CD8-positive, alpha-beta memory T cell (primary cell): Measurements from ENCODE around the gene UCN2. TPM values are rescaled to one million over a fixed set of nuclear protein-coding genes. Genes with fewer than 3 reads are reported as not detected.
A peak's percentile ranks its signal among the peaks of the same experiment; 100 is the strongest.
"Not testable (repeated sequence)": the region's sequence is repeated elsewhere in the genome, so short reads cannot be mapped to it uniquely, and the experiment has no call there.

ENCODE experiments used
- CTCF ChIA-PET: fragments of 350-600 bp; sonication (Branson Sonifier 250); formaldehyde crosslinking; loops from one replicate; lab custom pipeline; 2021; ENCODE audit warnings: antibody characterized with exemption; lab: Charles Lee
- POLR2A ChIA-PET: fragments of 350-600 bp; sonication (Branson Sonifier 250); formaldehyde crosslinking; loops from one replicate; lab custom pipeline; 2021; ENCODE audit warnings: antibody characterized with exemption; lab: Charles Lee
- DNase-seq, 5 donors: peaks; one replicate each; pipeline versions ENCODE4 v3.0.0 to v3.0.0-alpha.2; 2020 to 2022; ENCODE audit warnings: mixed read lengths in 1 of 5
- H3K27ac ChIP-seq: one replicate; pipeline ENCODE4 v1.7.0; 2013; ENCODE audit warnings: low read depth, mild to moderate bottlenecking, low read length, moderate library complexity
- H3K27me3 ChIP-seq: 2 replicates; pipeline ENCODE4 v1.7.0; 2013; ENCODE audit warnings: low read length, mild to moderate bottlenecking; ENCODE audit not compliant: insufficient read depth, poor library complexity, severe bottlenecking
- H3K36me3 ChIP-seq: 2 replicates; pipeline ENCODE4 v1.7.0; 2013; ENCODE audit warnings: mild to moderate bottlenecking, low read length, moderate library complexity; ENCODE audit not compliant: insufficient read depth
- H3K4me1 ChIP-seq: 2 replicates; pipeline ENCODE4 v1.7.0; 2013; ENCODE audit warnings: mild to moderate bottlenecking, low read length, moderate library complexity; ENCODE audit not compliant: insufficient read depth
- H3K4me3 ChIP-seq: 2 replicates; pipeline ENCODE4 v1.7.0; 2013; ENCODE audit warnings: mild to moderate bottlenecking, low read length
- H3K9me3 ChIP-seq: 2 replicates; pipeline ENCODE4 v1.7.0; 2013; ENCODE audit warnings: mild to moderate bottlenecking, low read length
- H3K27ac Mint-ChIP-seq, 8 donors: one replicate each; pipeline ENCODE4 v1.8.0; 2020 to 2021; ENCODE audit warnings: mixed read lengths in 8 of 8, mild to moderate bottlenecking in 6 of 8, inconsistent platforms in 3 of 8, moderate library complexity in 3 of 8
- H3K27me3 Mint-ChIP-seq, 2 donors: one replicate each; pipeline ENCODE4 v1.8.0; 2020 to 2021; ENCODE audit warnings: mixed read lengths in 2 of 2, mild to moderate bottlenecking in 1 of 2, moderate library complexity in 1 of 2
- H3K36me3 Mint-ChIP-seq, 3 donors: one replicate each; pipeline ENCODE4 v1.8.0; 2020 to 2021; ENCODE audit warnings: mixed read lengths in 3 of 3, inconsistent platforms in 1 of 3, mild to moderate bottlenecking in 1 of 3
- H3K4me1 Mint-ChIP-seq, 3 donors: one replicate each; pipeline ENCODE4 v1.8.0; 2020 to 2021; ENCODE audit warnings: mixed read lengths in 3 of 3, inconsistent platforms in 1 of 3, mild to moderate bottlenecking in 1 of 3
- H3K4me3 Mint-ChIP-seq, 7 donors: one replicate each; pipeline ENCODE4 v1.8.0; 2020 to 2021; ENCODE audit warnings: mixed read lengths in 7 of 7, mild to moderate bottlenecking in 6 of 7, moderate library complexity in 4 of 7, inconsistent platforms in 2 of 7
- H3K9me3 Mint-ChIP-seq, 5 donors: one replicate each; pipeline ENCODE4 v1.8.0; 2020 to 2022; ENCODE audit warnings: mixed read lengths in 5 of 5, mild to moderate bottlenecking in 3 of 5, moderate library complexity in 2 of 5, inconsistent platforms in 1 of 5
- polyA plus RNA-seq: library from polyadenylated mRNA; unstranded; fragments of 300-500 nt; fragmentation: Illumina TruSeq; gene quantifications from one replicate; pipeline ENCODE4 v1.2.3, GENCODE V29; 2021
- total RNA-seq, 2 experiments: library from RNA; stranded (reverse); gene quantifications; one replicate each; pipeline ENCODE4 v1.2.3, GENCODE V29; 2021

Gene UCN2
- total and polyA plus RNA-seq, 3 experiments from 2014 or later, result not detected

DNA sequence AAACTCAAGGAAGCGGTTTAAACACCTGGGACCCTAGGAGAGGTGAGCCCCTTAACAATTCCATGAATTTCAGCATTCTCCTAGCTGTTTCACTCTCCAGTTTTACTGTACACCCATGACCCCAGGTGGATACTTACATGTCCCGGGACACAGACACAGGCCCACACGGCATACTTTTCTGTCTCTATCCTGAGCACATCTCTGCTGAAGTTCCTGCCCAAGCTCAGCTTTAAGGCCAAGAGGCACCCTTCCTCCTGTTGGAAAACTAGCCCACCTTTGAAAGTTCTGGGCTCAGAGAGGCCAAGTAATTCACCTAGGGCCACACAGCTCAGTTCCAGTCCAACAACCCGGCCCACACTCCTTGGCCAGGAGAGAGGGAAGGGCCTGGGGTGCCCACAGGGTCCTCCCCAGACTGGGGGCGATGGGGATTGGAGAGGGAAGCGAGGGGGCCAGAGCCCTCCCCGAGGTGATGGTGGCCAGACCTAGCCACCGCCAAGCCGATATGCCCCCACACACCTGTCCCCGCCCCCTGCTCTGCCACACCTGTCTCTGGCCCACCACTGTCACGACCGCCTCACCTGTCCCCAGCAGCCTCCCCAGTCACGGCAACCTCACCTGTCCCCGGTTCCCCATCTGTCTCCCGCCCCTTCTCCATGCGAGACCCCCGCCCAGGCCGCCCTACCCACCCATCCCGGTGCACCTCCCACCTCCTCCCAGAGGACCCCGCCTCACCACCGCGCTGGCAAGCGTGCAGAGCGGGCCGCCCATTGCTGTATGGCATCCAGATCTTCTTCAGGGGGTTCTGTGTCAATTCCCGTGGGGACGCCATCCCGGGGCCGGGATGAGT is 7.4 kb downstream of the UCN2 start:
- H3K4me1 ChIP-seq, result peaks cover 6% of the 10 kb centered on the region
- Mint-ChIP-seq H3K4me3 (peak overlapping the region; percentile 62 to 89 (median 80)), H3K4me1 (peaks cover 9 to 18% (median 13%) of the 10 kb centered on the region in 3 donors), H3K9me3 (no peaks in the 10 kb centered on the region), H3K27me3 (no peaks in the 10 kb centered on the region), H3K27ac (peak overlapping the region in 7 of 8 donors; percentile 3 to 83 (median 56)), H3K36me3 (no peaks in the 10 kb centered on the region)
- POLR2A ChIA-PET, result interaction anchor here (0.7 to 1.3 kb wide), 3 partner anchors 84 to 256 kb away, joined by 5 to 6 read pairs (median 5); partner anchors contain the start of gene CCDC51
- no peaks in the 10 kb centered on the region for H3K27me3 ChIP-seq
- H3K36me3 ChIP-seq, result no peaks in the 10 kb centered on the region
- peak overlapping the region; percentile 61 for H3K4me3 ChIP-seq
- H3K9me3 ChIP-seq, result no peaks in the 10 kb centered on the region
- peak overlapping the region; percentile 51 for H3K27ac ChIP-seq
- peak in 1 of 5 donors; percentile 13 for DNase-seq
- CTCF ChIA-PET, result interaction anchor here (1.1 to 6.3 kb wide), 4 partner anchors 116 to 283 kb away, joined by 3 to 44 read pairs (median 28); partner anchors contain the start of genes CCDC51 and TMA7

DNA sequence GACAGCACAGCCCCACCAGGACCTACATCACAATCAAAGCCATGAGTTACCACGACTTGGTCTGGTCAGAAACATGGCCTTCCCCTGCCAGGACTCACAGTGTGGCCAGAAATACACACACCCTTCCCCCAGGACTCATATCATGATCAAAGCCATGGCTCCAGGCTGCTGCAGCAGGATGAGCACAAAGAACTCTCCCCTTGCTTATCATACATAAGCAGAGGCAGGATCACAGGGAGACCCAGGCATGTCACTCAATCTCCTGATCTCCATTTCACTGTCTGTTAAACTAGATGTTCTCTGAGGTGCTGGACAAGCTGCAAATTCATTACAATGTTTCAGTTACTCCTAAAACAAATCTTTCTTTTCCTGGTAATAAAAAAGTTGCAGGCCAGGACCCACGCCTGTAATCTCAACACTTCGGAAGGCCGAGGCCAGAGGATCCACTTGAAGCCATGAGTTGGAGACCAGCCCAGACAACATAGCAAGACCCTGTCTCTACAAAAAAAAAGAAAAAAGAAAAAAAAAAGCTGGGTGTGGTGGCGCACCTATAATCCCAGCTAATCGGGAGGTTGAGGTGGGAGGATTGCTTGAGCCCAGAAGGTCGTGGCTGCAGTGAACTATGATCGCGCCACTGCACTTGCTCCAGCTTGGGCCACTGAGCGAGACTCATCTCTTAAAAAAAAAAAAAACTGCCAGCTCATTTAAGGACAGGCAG is 8.2 kb downstream of the UCN2 start:
- DNase-seq, result no peak
- ChIA-PET CTCF (interaction anchor here (1.2 to 6.3 kb wide), 4 partner anchors 48 to 155 kb away, joined by 3 to 44 read pairs (median 22); partner anchors contain the start of genes CCDC51 and TMA7), POLR2A (interaction anchor here (1.3 kb wide), 1 partner anchor 255 kb away, joined by 5 read pairs; no protein-coding TSS in a partner anchor)
- Mint-ChIP-seq H3K36me3 (no peaks in the 10 kb centered on the region), H3K27ac (peak overlapping the region in 1 of 8 donors; percentile 47), H3K27me3 (peaks cover 0 to 2% of the 10 kb centered on the region in 2 donors), H3K9me3 (no peaks in the 10 kb centered on the region), H3K4me1 (peaks cover 9 to 18% (median 13%) of the 10 kb centered on the region in 3 donors), H3K4me3 (peak overlapping the region; percentile 29 to 80 (median 58))
- H3K4me1 ChIP-seq, result peaks cover 6% of the 10 kb centered on the region
- H3K36me3 ChIP-seq, result no peaks in the 10 kb centered on the region
- peak overlapping the region; percentile 51 for H3K27ac ChIP-seq
- H3K9me3 ChIP-seq, result no peaks in the 10 kb centered on the region
- no peak overlapping the region for H3K4me3 ChIP-seq
- no peaks in the 10 kb centered on the region for H3K27me3 ChIP-seq

DNA sequence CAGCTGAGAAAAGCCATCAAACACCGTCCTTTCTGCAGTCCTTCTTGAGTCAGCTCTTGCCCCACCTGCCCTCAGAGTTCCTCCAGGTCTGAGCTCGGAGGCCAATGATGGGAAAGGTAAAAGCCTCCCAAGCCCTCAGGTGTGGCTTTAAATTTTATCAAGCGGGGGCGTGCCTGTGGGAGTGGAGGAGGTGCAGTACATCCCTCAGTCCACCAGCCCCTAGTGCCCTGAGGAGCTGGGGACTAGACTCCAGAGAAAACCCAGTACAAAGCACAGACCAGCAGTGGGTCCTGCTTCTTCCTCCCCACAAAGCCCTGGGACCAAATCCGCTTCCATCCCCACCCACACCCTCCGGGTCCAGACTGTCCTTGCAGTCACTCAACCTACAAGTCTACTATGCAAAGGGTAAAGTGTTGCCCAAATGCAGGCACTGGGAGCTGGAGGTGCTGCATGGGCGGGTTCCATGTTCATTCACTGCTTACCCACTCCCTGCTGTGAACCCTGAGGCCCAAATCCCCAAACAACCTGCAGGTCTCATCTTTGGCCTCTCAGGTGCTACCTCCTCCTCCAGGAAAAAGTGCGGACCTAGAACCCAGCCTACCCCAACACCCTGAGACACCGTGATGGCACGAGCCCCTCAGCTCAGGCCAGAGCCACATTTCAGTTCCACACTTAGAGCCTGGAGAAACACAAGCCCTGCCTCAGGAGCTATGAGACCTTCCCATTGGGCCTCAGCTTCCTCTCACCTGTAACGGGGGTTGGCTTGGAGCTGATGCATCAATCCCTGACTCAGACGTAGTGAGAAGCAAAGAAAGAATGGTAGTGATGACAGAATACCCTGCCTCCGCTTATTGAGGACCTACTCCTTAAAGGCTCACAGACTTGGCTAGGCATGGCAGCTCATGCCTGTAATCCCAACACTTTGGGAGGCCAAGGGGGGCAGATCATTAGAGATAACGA is 9.4 kb downstream of the UCN2 start:
- Histone ChIP-seq H3K4me3 (no peak overlapping the region), H3K36me3 (no peaks in the 10 kb centered on the region), H3K27ac (peak overlapping the region; percentile 41), H3K27me3 (no peaks in the 10 kb centered on the region), H3K9me3 (no peaks in the 10 kb centered on the region), H3K4me1 (peaks cover 6% of the 10 kb centered on the region)
- H3K36me3 Mint-ChIP-seq, result no peaks in the 10 kb centered on the region
- peaks cover 9 to 18% (median 13%) of the 10 kb centered on the region in 3 donors for H3K4me1 Mint-ChIP-seq
- H3K27ac Mint-ChIP-seq, result no peak overlapping the region
- no peak for DNase-seq
- no peaks in the 10 kb centered on the region for H3K9me3 Mint-ChIP-seq
- ChIA-PET POLR2A (no interaction called here), CTCF (interaction anchor here (0.7 to 6.3 kb wide), 5 partner anchors 47 to 253 kb away, joined by 3 to 40 read pairs (median 4); partner anchors contain the start of genes CCDC51, NME6 and TMA7)
- H3K4me3 Mint-ChIP-seq, result no peak overlapping the region
- H3K27me3 Mint-ChIP-seq, result peaks cover 0 to 2% of the 10 kb centered on the region in 2 donors

DNA sequence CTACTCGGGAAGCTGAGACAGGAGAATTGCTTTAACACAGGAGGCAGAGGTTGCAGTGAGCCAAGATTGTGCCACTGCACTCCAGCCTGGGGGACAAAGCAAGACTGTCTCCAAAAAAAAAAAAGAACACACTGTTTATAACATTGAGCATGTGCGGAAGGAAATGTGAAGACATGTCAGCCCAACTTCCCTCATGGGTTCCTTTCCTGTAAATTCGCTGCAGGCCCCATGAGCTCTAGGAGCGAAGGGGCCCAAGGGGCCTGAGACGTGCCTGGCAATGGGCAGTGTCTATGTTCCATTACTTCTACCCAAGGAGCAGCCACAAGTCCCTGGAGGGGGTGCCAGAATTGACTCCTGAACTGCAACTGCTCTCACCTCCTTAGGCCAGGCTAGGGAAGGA is 10.2 kb downstream of the UCN2 start:
- H3K27me3 ChIP-seq, result no peaks in the 10 kb centered on the region
- H3K4me1 Mint-ChIP-seq, result peaks cover 9 to 21% (median 13%) of the 10 kb centered on the region in 3 donors
- no peak overlapping the region for H3K27ac ChIP-seq
- ChIA-PET POLR2A (no interaction called here), CTCF (interaction anchor here (0.7 to 6.3 kb wide), 4 partner anchors 21 to 152 kb away, joined by 3 to 40 read pairs (median 14); no protein-coding TSS in a partner anchor)
- H3K4me1 ChIP-seq, result peaks cover 14% of the 10 kb centered on the region
- H3K9me3 Mint-ChIP-seq, result no peaks in the 10 kb centered on the region
- no peak for DNase-seq
- no peak overlapping the region for H3K27ac Mint-ChIP-seq
- H3K27me3 Mint-ChIP-seq, result peaks cover 0 to 2% of the 10 kb centered on the region in 2 donors
- H3K4me3 ChIP-seq, result no peak overlapping the region
- no peaks in the 10 kb centered on the region for H3K36me3 Mint-ChIP-seq
- no peaks in the 10 kb centered on the region for H3K9me3 ChIP-seq
- no peaks in the 10 kb centered on the region for H3K36me3 ChIP-seq
- no peak overlapping the region for H3K4me3 Mint-ChIP-seq

DNA sequence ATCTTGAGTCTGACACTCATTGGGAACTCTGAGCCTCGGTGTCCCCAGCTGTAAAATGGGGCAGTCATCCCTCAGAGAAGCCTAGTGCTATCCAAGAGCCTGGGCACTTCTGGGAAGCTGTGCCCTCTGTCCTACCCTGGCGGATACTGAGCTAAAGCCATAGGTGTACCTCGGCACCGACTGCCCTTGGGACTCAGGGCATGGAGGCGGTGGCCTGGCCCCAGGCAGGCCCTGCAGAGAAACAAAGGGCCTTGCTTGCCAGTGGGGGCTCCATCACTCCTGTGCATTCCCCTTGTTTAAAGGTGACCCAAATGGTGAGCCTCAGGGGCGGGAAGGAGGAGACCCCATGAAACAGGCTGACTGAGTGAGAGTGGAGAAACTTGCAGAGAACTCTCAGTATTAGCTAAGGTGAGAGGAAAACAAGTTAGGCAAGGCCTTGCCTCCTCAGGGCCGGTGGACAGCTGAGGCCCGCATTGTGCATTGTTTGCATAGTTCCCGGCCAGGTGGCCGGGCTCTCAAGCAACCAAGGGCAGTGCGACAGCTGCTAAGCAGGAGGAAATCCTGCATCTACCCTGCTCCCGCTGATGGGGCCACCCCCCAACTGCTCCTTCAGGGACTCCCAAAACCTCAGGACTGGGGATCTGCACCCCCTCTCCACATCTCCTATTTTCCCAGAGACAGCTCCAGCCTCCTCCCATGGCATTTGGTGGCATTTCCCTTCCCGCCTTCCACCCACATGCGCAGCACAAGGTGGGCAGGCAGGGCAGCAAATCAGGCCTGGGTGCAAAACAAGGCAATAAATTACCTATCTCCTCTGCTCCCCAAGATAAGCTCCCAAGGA is 11.2 kb downstream of the UCN2 start:
- H3K4me3 Mint-ChIP-seq, result no peak overlapping the region
- H3K36me3 Mint-ChIP-seq, result no peaks in the 10 kb centered on the region
- H3K9me3 Mint-ChIP-seq, result no peaks in the 10 kb centered on the region
- peaks cover 15% of the 10 kb centered on the region for H3K4me1 ChIP-seq
- no peaks in the 10 kb centered on the region for H3K27me3 ChIP-seq
- no peak overlapping the region for H3K27ac Mint-ChIP-seq
- H3K27me3 Mint-ChIP-seq, result peaks cover 0 to 2% of the 10 kb centered on the region in 2 donors
- no peak overlapping the region for H3K27ac ChIP-seq
- no peaks in the 10 kb centered on the region for H3K36me3 ChIP-seq
- POLR2A ChIA-PET, result no interaction called here
- no peak for DNase-seq
- CTCF ChIA-PET, result interaction anchor here (0.7 to 6.3 kb wide), 4 partner anchors 22 to 151 kb away, joined by 3 to 40 read pairs (median 13); no protein-coding TSS in a partner anchor
- H3K4me1 Mint-ChIP-seq, result peaks cover 4 to 16% (median 9%) of the 10 kb centered on the region in 3 donors
- H3K4me3 ChIP-seq, result no peak overlapping the region
- H3K9me3 ChIP-seq, result no peaks in the 10 kb centered on the region

DNA sequence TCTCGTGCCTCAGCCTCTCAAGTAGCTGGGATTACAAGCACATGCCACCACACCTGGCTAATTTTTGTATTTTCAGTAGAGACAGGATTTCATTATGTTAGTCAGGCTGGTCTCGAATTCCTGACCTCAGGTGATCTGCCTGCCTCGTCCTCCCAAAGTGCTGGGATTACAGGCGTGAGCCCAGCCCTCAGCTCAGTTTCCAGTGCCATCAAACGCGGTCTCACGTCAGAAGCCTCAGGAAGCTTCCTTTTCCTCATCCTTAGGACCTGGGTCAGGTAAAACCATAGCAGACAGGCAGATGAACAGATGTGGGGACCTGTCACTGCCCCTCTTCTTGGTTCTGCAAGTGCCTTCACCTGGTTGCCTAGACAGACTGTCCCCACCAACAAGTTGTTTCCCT is 11.9 kb downstream of the UCN2 start:
- H3K9me3 ChIP-seq, H3K27me3 ChIP-seq, H3K27ac Mint-ChIP-seq, H3K27ac ChIP-seq, H3K4me3 Mint-ChIP-seq, H3K4me1 Mint-ChIP-seq, H3K36me3 Mint-ChIP-seq, POLR2A ChIA-PET, H3K9me3 Mint-ChIP-seq, H3K4me3 ChIP-seq, H3K36me3 ChIP-seq, H3K27me3 Mint-ChIP-seq, DNase-seq: not testable (repeated sequence)
- CTCF ChIA-PET, result interaction anchor here (0.6 to 6.3 kb wide), 4 partner anchors 75 to 287 kb away, joined by 3 to 40 read pairs (median 13); no protein-coding TSS in a partner anchor
- peaks cover 15% of the 10 kb centered on the region for H3K4me1 ChIP-seq
